Measurements from ENCODE around the gene ID2.

DNA sequence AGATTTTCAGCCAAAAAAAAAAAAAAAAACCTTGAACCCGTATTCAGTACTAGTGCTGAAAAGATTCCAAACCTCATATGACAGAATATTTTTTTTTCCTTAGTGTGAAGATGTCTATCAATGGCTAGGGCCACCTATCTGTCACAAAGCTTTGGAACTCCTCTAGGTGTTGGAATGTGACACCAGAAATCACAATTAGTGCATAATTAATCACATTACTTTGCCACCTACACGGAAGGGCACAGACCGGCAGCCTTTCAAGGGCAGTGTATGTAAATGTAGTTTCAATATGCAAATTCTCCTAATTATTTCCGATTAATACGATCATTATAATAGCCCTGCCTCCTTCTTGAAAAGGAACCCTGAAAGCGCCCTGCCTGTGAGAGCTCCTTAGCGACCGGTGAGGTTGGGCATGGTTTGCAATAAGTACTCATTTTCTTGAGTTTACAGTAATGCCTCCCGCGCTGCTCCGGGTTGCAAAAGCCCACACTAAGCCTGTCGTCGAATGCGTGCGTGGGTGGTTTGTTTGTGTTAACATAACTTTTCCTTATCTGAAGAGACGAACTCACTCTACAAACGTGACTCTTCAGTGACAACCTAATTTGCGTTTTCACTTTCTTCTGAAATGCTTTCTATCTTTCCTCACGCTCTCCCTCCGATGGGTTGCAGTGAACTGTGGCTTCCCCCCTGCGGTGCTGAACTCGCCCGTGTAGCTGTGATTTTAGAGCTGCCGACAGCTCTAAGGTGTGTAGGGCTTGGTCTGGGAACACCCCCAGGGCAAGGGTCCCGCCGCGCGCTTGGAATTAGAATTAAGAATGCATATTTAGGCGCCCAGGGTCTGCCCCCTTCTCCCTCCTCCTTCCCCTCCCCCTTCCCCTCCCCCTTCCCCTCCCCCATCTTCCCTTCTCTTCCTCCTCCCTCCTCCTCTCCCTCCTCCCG lies 765 bp upstream of the ID2 start:
- TF ChIP-seq, protein P1, sequence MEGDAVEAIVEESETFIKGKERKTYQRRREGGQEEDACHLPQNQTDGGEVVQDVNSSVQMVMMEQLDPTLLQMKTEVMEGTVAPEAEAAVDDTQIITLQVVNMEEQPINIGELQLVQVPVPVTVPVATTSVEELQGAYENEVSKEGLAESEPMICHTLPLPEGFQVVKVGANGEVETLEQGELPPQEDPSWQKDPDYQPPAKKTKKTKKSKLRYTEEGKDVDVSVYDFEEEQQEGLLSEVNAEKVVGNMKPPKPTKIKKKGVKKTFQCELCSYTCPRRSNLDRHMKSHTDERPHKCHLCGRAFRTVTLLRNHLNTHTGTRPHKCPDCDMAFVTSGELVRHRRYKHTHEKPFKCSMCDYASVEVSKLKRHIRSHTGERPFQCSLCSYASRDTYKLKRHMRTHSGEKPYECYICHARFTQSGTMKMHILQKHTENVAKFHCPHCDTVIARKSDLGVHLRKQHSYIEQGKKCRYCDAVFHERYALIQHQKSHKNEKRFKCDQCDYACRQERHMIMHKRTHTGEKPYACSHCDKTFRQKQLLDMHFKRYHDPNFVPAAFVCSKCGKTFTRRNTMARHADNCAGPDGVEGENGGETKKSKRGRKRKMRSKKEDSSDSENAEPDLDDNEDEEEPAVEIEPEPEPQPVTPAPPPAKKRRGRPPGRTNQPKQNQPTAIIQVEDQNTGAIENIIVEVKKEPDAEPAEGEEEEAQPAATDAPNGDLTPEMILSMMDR (IDR thresholded peaks at IDR 0.05; ENCODE audit: poor library complexity), result no peak
- TF ChIP-seq EZH2phosphoT487 (IDR thresholded peaks at IDR 0.05; ENCODE audit: low read depth, severe bottlenecking, unreplicated experiment), result no peak
